Activated CD4-positive, alpha-beta T cell treated with anti-CD3 and anti-CD28 coated beads, Interleukin-10, Interleukin-2, amounts not matched to agents 100 ng/mL and 50 ng/mL, durations not matched to agents 16 hours and 8 hours (primary cell): ENCODE measurements around the gene ITM2B.
A peak's percentile ranks its signal among the peaks of the same experiment; 100 is the strongest.
"Not testable (repeated sequence)": the region's sequence is repeated elsewhere in the genome, so short reads cannot be mapped to it uniquely, and the experiment has no call there.

Experiments
- DNase-seq: peaks from one replicate; pipeline ENCODE4 v3.0.0-alpha.2; 2020

ITM2B gene

GRCh38 chr13:48233046-48233888 is at the start of gene ITM2B:
Gene ITM2B (plus strand): TSS chr13:48233206. CDS start chr13:48233361, 155 bp downstream.
- peak; percentile 66 for DNase-seq

GRCh38 chr13:48184260-48184659 is 48.7 kb upstream of the ITM2B start:
- DNase-seq = no peak

GRCh38 chr13:48185018-48185417 is 48.0 kb upstream of the ITM2B start:
- no peak for DNase-seq

GRCh38 chr13:48186722-48187121 is 46.3 kb upstream of the ITM2B start:
- DNase-seq = no peak

- DNase-seq = no peak
Observed at GRCh38 chr13:48188131-48188530, 44.9 kb upstream of the ITM2B start.

- no peak for DNase-seq
Observed at GRCh38 chr13:48188601-48189000, 44.4 kb upstream of the ITM2B start.

- DNase-seq = no peak
Observed at GRCh38 chr13:48189171-48189570, 43.8 kb upstream of the ITM2B start.

- DNase-seq = no peak
Observed at GRCh38 chr13:48192411-48192935, 40.5 kb upstream of the ITM2B start.

- no peak for DNase-seq
Observed at GRCh38 chr13:48194379-48194754, 38.6 kb upstream of the ITM2B start.

- no peak for DNase-seq
Observed at GRCh38 chr13:48199404-48199946, 33.5 kb upstream of the ITM2B start.

GRCh38 chr13:48201044-48201443 is 32.0 kb upstream of the ITM2B start:
- DNase-seq = no peak

- DNase-seq = not testable (repeated sequence)
Observed at GRCh38 chr13:48207207-48207606, 25.8 kb upstream of the ITM2B start.

GRCh38 chr13:48210178-48210577 is 22.8 kb upstream of the ITM2B start:
- DNase-seq = peak; percentile 87

GRCh38 chr13:48214519-48215121 is 18.4 kb upstream of the ITM2B start:
- peak; percentile 44 for DNase-seq

GRCh38 chr13:48215511-48216203 is 17.3 kb upstream of the ITM2B start:
- DNase-seq = not testable (repeated sequence)

GRCh38 chr13:48216204-48216711 is 16.7 kb upstream of the ITM2B start:
- DNase-seq = no peak

- peak; percentile 76 for DNase-seq
Observed at GRCh38 chr13:48220592-48220980, 12.4 kb upstream of the ITM2B start.

GRCh38 chr13:48220981-48221685 is 11.9 kb upstream of the ITM2B start:
- peak; percentile 48 for DNase-seq

- no peak for DNase-seq
Observed at GRCh38 chr13:48221686-48222187, 11.3 kb upstream of the ITM2B start.

- DNase-seq = peak; percentile 21
Observed at GRCh38 chr13:48222358-48223301, 10.4 kb upstream of the ITM2B start.

GRCh38 chr13:48224701-48225100 is 8.3 kb upstream of the ITM2B start:
- DNase-seq = no peak
